ENCODE results near the gene MAFG.

The MAFG gene

DNA sequence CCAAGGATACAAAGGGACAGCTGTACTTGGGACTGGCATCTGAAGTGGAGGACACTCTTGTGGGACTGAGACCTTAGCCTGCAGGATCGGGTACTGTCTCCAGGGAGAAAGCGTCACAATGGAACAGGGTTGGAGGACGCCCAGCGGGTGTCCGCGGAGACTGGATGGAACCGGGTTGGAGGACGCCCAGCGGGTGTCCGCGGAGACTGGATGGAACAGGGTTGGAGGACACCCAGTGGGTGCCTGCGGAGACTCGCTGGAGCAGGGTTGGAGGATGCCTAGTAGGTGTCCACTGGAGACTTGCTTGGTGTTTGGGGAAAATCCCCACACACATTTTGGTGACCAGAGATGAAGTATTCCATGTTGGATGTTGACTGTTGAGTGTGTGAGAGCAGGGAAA, 19.7 kb upstream of the MAFG start, which contains the start of gene MYADML2:
MYADML2 (minus strand) TSS at position 45 of the 400 bp plus-strand sequence. CDS start 5,492 bp downstream, outside the sequence.
- no peak within 1 kb of the TSS for H3K9ac ChIP-seq (ENCODE audit: low read depth, low read length)
- H3K27me3 ChIP-seq (ENCODE audit: control insufficient read depth, insufficient read depth, low read length): 0 out of 2 replicates have a peak, but pooled peaks cover 3% of the 10 kb centered on the region
- H3K4me3 ChIP-seq (ENCODE audit: low read depth, low read length): no peak within 1 kb of the TSS

GRCh38 chr17:81944858-81945257, 17.3 kb upstream of the MAFG start:
- Histone ChIP-seq H3K36me3 (ENCODE audit: control insufficient read depth, insufficient read depth, low read length) (no peaks in the 10 kb centered on the region), H3K9ac (ENCODE audit: low read depth, low read length) (no peak overlapping the region), H3K27me3 (ENCODE audit: control insufficient read depth, insufficient read depth, low read length) (0 out of 2 replicates have a peak, but pooled peaks cover 3% of the 10 kb centered on the region), H3K4me3 (ENCODE audit: low read depth, low read length) (no peak overlapping the region), H3K4me1 (ENCODE audit: control insufficient read depth, insufficient read depth, low read length) (peaks cover 11% of the 10 kb centered on the region), H3K9me3 (ENCODE audit: control insufficient read depth, insufficient read depth, low read length) (no peaks in the 10 kb centered on the region), H3K27ac (ENCODE audit: low read depth, low read length) (no peak overlapping the region)

More for the DNA sequence above, 19.7 kb upstream of the MAFG start, which contains the start of gene MYADML2:
- Histone ChIP-seq H3K27ac (ENCODE audit: low read depth, low read length) (no peak within 1 kb of the TSS), H3K4me1 (ENCODE audit: control insufficient read depth, insufficient read depth, low read length) (0 out of 2 replicates have a peak, but pooled peaks cover 1% of the 10 kb centered on the region), H3K9me3 (ENCODE audit: control insufficient read depth, insufficient read depth, low read length) (no peaks in the 10 kb centered on the region), H3K36me3 (ENCODE audit: control insufficient read depth, insufficient read depth, low read length) (no peaks in the 10 kb centered on the region)

DNA sequence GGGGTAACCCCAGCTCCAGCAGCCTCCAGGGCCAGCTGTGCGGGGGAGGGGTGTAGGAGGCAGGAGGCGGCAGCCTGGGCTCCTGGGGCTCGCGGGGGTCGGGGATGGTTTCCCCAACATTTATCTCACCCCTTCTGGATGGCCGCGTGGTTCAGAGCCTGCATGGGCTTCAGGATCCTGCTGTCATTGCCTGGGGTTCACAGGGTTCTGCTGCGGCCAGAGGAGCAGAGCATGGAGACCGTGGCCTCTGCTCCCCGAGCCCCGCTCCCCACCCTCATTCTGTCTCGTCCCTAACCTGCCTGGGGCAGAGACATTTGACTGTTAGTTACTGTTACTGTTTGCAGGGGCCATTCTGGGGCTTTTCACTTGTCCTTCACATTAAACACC, 14.6 kb upstream of the MAFG start:
- H3K27me3 ChIP-seq (ENCODE audit: control insufficient read depth, insufficient read depth, low read length): 0 out of 2 replicates have a peak, but pooled peaks cover 3% of the 10 kb centered on the region
- H3K9ac ChIP-seq (ENCODE audit: low read depth, low read length): no peak overlapping the region
- peaks cover 11% of the 10 kb centered on the region for H3K4me1 ChIP-seq (ENCODE audit: control insufficient read depth, insufficient read depth, low read length)
- H3K36me3 ChIP-seq (ENCODE audit: control insufficient read depth, insufficient read depth, low read length): no peaks in the 10 kb centered on the region
- no peak overlapping the region for H3K27ac ChIP-seq (ENCODE audit: low read depth, low read length)
- no peaks in the 10 kb centered on the region for H3K9me3 ChIP-seq (ENCODE audit: control insufficient read depth, insufficient read depth, low read length)
- H3K4me3 ChIP-seq (ENCODE audit: low read depth, low read length): no peak overlapping the region

DNA sequence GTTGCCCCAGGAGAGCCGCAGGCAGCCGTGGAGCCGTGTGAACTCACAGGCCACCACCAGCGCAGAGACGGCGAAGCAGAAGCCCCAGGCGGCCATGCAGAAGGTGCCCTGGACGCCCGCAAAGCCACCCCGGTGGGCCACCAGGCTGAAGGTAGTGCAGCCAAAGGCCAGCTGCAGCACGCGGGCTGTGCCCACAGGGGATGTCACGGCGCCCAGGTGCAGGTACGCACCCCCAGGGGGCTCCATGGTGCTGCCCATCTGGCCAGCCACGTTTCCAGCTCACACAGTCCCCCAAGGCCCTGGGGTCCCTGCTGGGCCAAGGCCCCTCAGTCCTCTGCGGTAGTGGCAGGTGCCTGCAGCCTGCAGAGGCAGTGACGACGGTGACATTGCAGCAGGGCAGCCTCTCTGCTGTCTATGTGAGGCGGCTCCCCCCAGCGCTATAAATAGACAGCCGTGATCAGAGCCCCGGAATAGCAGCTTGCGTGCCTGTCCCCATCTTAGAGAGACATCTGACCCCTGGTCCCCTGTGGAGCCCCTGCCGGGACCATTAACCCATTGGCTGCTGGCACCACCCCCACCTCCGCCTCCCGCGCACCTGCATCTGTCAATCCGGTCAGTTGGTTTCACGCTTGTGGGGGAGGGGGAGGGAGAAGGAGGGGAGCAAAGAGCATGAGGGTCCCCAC, 14.1 kb upstream of the MAFG start:
- no peaks in the 10 kb centered on the region for H3K36me3 ChIP-seq (ENCODE audit: control insufficient read depth, insufficient read depth, low read length)
- peaks cover 11% of the 10 kb centered on the region for H3K4me1 ChIP-seq (ENCODE audit: control insufficient read depth, insufficient read depth, low read length)
- H3K9me3 ChIP-seq (ENCODE audit: control insufficient read depth, insufficient read depth, low read length): no peaks in the 10 kb centered on the region
- H3K27ac ChIP-seq (ENCODE audit: low read depth, low read length): no peak overlapping the region
- H3K9ac ChIP-seq (ENCODE audit: low read depth, low read length): no peak overlapping the region
- no peak overlapping the region for H3K4me3 ChIP-seq (ENCODE audit: low read depth, low read length)
- H3K27me3 ChIP-seq (ENCODE audit: control insufficient read depth, insufficient read depth, low read length): 0 out of 2 replicates have a peak, but pooled peaks cover 3% of the 10 kb centered on the region

GRCh38 chr17:81940538-81941483, 13.3 kb upstream of the MAFG start:
- Histone ChIP-seq H3K4me1 (ENCODE audit: control insufficient read depth, insufficient read depth, low read length) (peaks cover 11% of the 10 kb centered on the region), H3K27ac (ENCODE audit: low read depth, low read length) (no peak overlapping the region), H3K9me3 (ENCODE audit: control insufficient read depth, insufficient read depth, low read length) (no peaks in the 10 kb centered on the region), H3K9ac (ENCODE audit: low read depth, low read length) (no peak overlapping the region), H3K36me3 (ENCODE audit: control insufficient read depth, insufficient read depth, low read length) (no peaks in the 10 kb centered on the region), H3K27me3 (ENCODE audit: control insufficient read depth, insufficient read depth, low read length) (0 out of 2 replicates have a peak, but pooled peaks cover 3% of the 10 kb centered on the region), H3K4me3 (ENCODE audit: low read depth, low read length) (no peak overlapping the region)

DNA sequence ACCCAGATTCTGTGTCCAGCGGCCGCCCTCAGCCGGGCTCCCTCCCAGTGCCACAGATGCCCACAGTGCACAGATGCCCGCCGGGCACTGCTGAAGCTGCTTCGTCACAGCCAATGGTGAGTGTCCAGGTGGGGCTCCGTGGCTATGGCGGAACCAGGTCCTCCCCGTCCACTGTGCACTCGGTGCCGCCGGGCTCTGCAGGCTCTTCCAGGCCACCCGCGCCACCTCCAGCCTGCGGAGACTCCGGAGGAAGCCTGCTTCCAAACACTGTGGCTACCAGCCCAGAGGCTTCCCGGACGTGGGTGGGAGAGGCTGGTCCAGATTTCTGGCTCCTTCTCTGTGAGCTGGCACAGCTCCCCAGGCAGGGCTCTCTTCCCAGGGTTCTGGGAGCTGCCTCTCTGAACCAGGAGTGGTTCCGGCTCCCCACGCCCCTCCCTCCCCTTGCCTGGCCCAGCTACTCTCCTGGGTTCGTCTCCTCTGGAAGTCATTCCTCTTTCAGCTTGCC, 12.4 kb upstream of the MAFG start:
- no peaks in the 10 kb centered on the region for H3K9me3 ChIP-seq (ENCODE audit: control insufficient read depth, insufficient read depth, low read length)
- no peak overlapping the region for H3K4me3 ChIP-seq (ENCODE audit: low read depth, low read length)
- peaks cover 5% of the 10 kb centered on the region for H3K36me3 ChIP-seq (ENCODE audit: control insufficient read depth, insufficient read depth, low read length)
- H3K27me3 ChIP-seq (ENCODE audit: control insufficient read depth, insufficient read depth, low read length): 0 out of 2 replicates have a peak, but pooled peaks cover 3% of the 10 kb centered on the region
- H3K4me1 ChIP-seq (ENCODE audit: control insufficient read depth, insufficient read depth, low read length): peaks cover 11% of the 10 kb centered on the region
- H3K9ac ChIP-seq (ENCODE audit: low read depth, low read length): no peak overlapping the region
- H3K27ac ChIP-seq (ENCODE audit: low read depth, low read length): no peak overlapping the region

GRCh38 chr17:81939218-81939617, 11.7 kb upstream of the MAFG start:
- Histone ChIP-seq H3K36me3 (ENCODE audit: control insufficient read depth, insufficient read depth, low read length) (peaks cover 12% of the 10 kb centered on the region), H3K4me1 (ENCODE audit: control insufficient read depth, insufficient read depth, low read length) (peaks cover 11% of the 10 kb centered on the region), H3K27ac (ENCODE audit: low read depth, low read length) (no peak overlapping the region), H3K27me3 (ENCODE audit: control insufficient read depth, insufficient read depth, low read length) (no peaks in the 10 kb centered on the region), H3K9ac (ENCODE audit: low read depth, low read length) (no peak overlapping the region), H3K4me3 (ENCODE audit: low read depth, low read length) (no peak overlapping the region), H3K9me3 (ENCODE audit: control insufficient read depth, insufficient read depth, low read length) (no peaks in the 10 kb centered on the region)

DNA sequence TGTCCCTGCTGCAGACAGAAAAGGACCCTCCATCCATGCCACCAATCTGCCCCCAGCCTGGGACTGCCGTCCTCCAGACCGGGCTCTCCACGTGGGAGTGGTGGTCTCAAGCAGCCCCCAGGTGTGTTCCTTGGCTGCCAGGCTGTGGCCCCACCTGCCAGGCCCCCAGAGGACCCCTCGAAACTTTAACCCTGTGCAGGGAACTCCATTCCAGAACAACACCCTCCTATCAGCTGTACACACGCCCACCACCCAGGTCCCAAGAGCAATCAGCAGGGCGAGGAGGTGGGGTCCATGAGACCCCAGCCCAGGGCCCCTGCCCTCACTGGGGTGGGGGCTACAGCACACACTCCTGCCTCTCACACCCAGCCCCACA, 8.2 kb upstream of the MAFG start:
- Histone ChIP-seq H3K27ac (ENCODE audit: low read depth, low read length) (no peak overlapping the region), H3K9me3 (ENCODE audit: control insufficient read depth, insufficient read depth, low read length) (no peaks in the 10 kb centered on the region), H3K4me1 (ENCODE audit: control insufficient read depth, insufficient read depth, low read length) (no peaks in the 10 kb centered on the region), H3K4me3 (ENCODE audit: low read depth, low read length) (0 out of 2 replicates have a peak overlapping the region, but pooled peaks have one; percentile 17), H3K9ac (ENCODE audit: low read depth, low read length) (no peak overlapping the region), H3K36me3 (ENCODE audit: control insufficient read depth, insufficient read depth, low read length) (peaks cover 26% of the 10 kb centered on the region), H3K27me3 (ENCODE audit: control insufficient read depth, insufficient read depth, low read length) (no peaks in the 10 kb centered on the region)

GRCh38 chr17:81934850-81935708, 7.5 kb upstream of the MAFG start:
- Histone ChIP-seq H3K4me3 (ENCODE audit: low read depth, low read length) (no peak overlapping the region), H3K36me3 (ENCODE audit: control insufficient read depth, insufficient read depth, low read length) (peaks cover 26% of the 10 kb centered on the region), H3K4me1 (ENCODE audit: control insufficient read depth, insufficient read depth, low read length) (no peaks in the 10 kb centered on the region), H3K9ac (ENCODE audit: low read depth, low read length) (no peak overlapping the region), H3K9me3 (ENCODE audit: control insufficient read depth, insufficient read depth, low read length) (no peaks in the 10 kb centered on the region), H3K27me3 (ENCODE audit: control insufficient read depth, insufficient read depth, low read length) (no peaks in the 10 kb centered on the region), H3K27ac (ENCODE audit: low read depth, low read length) (no peak overlapping the region)

DNA sequence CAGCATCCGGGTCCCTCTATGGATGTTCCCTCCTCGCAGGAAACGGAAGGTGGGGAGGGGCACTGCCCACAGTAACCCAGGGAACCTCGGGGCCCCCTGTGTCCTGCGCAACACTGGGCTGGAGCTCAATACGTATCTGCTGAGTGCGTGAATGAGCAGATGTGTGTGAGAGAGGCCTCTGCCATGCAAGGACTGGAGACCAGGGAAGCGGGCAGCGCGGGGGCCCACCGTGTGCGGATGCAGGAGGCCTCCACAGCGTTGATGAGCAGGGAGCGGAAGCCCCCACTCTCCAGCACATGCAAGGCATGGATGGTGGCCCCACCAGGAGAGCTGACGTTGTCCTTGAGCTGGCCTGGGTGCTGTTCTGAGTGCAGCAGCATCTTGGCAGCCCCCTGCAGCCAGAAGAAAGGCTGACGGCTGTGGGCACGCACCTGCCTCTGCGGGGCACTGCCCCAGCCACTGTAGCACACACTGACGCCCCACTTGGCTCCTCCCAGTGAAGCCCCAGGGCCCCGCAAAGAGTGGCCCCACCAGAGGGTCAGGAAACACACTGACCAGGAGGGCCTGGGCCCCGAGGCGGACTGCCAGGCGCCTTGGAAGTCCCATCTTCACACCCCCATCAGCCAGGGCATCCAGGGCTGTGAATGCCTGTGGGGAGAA, 6.7 kb upstream of the MAFG start:
- no peak overlapping the region for H3K9ac ChIP-seq (ENCODE audit: low read depth, low read length)
- peaks cover 26% of the 10 kb centered on the region for H3K36me3 ChIP-seq (ENCODE audit: control insufficient read depth, insufficient read depth, low read length)
- 0 out of 2 replicates have a peak, but pooled peaks cover 1% of the 10 kb centered on the region for H3K27me3 ChIP-seq (ENCODE audit: control insufficient read depth, insufficient read depth, low read length)
- H3K27ac ChIP-seq (ENCODE audit: low read depth, low read length): no peak overlapping the region
- H3K4me3 ChIP-seq (ENCODE audit: low read depth, low read length): no peak overlapping the region
- no peaks in the 10 kb centered on the region for H3K4me1 ChIP-seq (ENCODE audit: control insufficient read depth, insufficient read depth, low read length)
- no peaks in the 10 kb centered on the region for H3K9me3 ChIP-seq (ENCODE audit: control insufficient read depth, insufficient read depth, low read length)
